Activated gamma-delta T cell (primary cell): ENCODE results near the gene MYMK.

Experiments used
- DNase-seq: peaks from one replicate; lab custom pipeline; 2025; lab: John Stamatoyannopoulos, UW

Gene MYMK

GRCh38 chr9:133518706-133519449 lies 5.9 kb downstream of the MYMK start:
- no peak for DNase-seq

GRCh38 chr9:133518200-133518599 lies 6.6 kb downstream of the MYMK start:
- DNase-seq, result no peak

GRCh38 chr9:133517711-133518110 lies 7.0 kb downstream of the MYMK start:
- DNase-seq, result no peak

- no peak for DNase-seq
Observed at GRCh38 chr9:133516961-133517350, 7.8 kb downstream of the MYMK start.

- DNase-seq, result no peak
Observed at GRCh38 chr9:133516256-133516960, 8.4 kb downstream of the MYMK start.

GRCh38 chr9:133515615-133516255 lies 9.0 kb downstream of the MYMK start:
- DNase-seq, result no peak

- no peak for DNase-seq
Observed at GRCh38 chr9:133515240-133515610, 9.5 kb downstream of the MYMK start.

GRCh38 chr9:133514460-133515239 lies 10.1 kb downstream of the MYMK start:
- no peak for DNase-seq

GRCh38 chr9:133513214-133514100 lies 11.3 kb downstream of the MYMK start:
- no peak for DNase-seq

GRCh38 chr9:133512253-133513213 lies 12.2 kb downstream of the MYMK start:
- no peak for DNase-seq

GRCh38 chr9:133511607-133512006 lies 13.2 kb downstream of the MYMK start:
- DNase-seq, result no peak

- DNase-seq, result no peak
Observed at GRCh38 chr9:133510926-133511505, 13.7 kb downstream of the MYMK start.

GRCh38 chr9:133509179-133510083 lies 15.3 kb downstream of the MYMK start:
- no peak for DNase-seq

- DNase-seq, result no peak
Observed at GRCh38 chr9:133508046-133508445, 16.7 kb downstream of the MYMK start.

GRCh38 chr9:133507246-133507965 lies 17.4 kb downstream of the MYMK start:
- no peak for DNase-seq

- DNase-seq, result no peak
Observed at GRCh38 chr9:133506653-133507038, 18.1 kb downstream of the MYMK start.

GRCh38 chr9:133505901-133506652 lies 18.7 kb downstream of the MYMK start:
- DNase-seq, result no peak
